Neural cell (in vitro differentiated cells): ENCODE results near the gene MYCBPAP. TPM values are rescaled to one million over a fixed set of nuclear protein-coding genes. Genes with fewer than 3 reads are reported as not detected.

Experiments
- H2AFZ ChIP-seq: fragments of 200-600, 300-800 bp; sonication (generic), shearing (Covaris generic); 2 replicates; pipeline ENCODE4 v1.6.0; 2014; ENCODE audit warnings: low read depth, mild to moderate bottlenecking, antibody characterized with exemption, low read length, moderate library complexity
- H3F3A ChIP-seq: fragments of 200-600 bp; shearing (Covaris generic); 2 replicates; pipeline ENCODE4 v1.6.1; 2016; ENCODE audit warnings: mild to moderate bottlenecking, moderate library complexity, mixed read lengths, antibody characterized with exemption, low read length; ENCODE audit not compliant: insufficient read depth, poor library complexity, severe bottlenecking
- H3K27ac ChIP-seq: fragments of 200-600, 300-800 bp; sonication (generic), shearing (Covaris generic); 2 replicates; pipeline ENCODE4 v1.5.1; 2014; ENCODE audit warnings: mild to moderate bottlenecking, low read length, moderate library complexity
- H3K27me3 ChIP-seq: fragments of 300-800, 200-600 bp; sonication (generic), shearing (Covaris generic); 2 replicates; pipeline ENCODE4 v1.6.0; 2014; ENCODE audit warnings: mild to moderate bottlenecking, low read depth, low read length, moderate library complexity; ENCODE audit not compliant: insufficient read depth
- H3K36me3 ChIP-seq: fragments of 300-800, 200-600 bp; sonication (generic), shearing (Covaris generic); 2 replicates; pipeline ENCODE4 v1.5.1; 2014; ENCODE audit warnings: mild to moderate bottlenecking, antibody characterized with exemption, low read length, moderate library complexity; ENCODE audit not compliant: insufficient read depth
- H3K4me2 ChIP-seq: fragments of 300-800, 200-600 bp; sonication (generic), shearing (Covaris generic); 2 replicates; pipeline ENCODE4 v1.6.0; 2014; ENCODE audit warnings: mild to moderate bottlenecking, low read length
- H3K4me3 ChIP-seq: fragments of 300-800, 200-600 bp; sonication (generic), shearing (Covaris generic); 2 replicates; pipeline ENCODE4 v1.5.1; 2014; ENCODE audit warnings: mild to moderate bottlenecking, low read length, moderate library complexity
- H3K79me2 ChIP-seq: fragments of 200-600 bp; shearing (Covaris generic); replicated peaks from 2 replicates; pipeline ENCODE4 v1.6.0; 2014; ENCODE audit warnings: mild to moderate bottlenecking, low read length, moderate library complexity; ENCODE audit not compliant: insufficient read depth
- H3K9ac ChIP-seq: fragments of 300-800, 200-600 bp; sonication (generic), shearing (Covaris generic); 2 replicates; pipeline ENCODE4 v1.6.1; 2016; ENCODE audit warnings: mild to moderate bottlenecking, low read length, mixed read lengths
- H3K9me2 ChIP-seq: fragments of 200-600 bp; shearing (Covaris generic); 2 replicates; pipeline ENCODE4 v1.6.1; 2016; ENCODE audit warnings: mild to moderate bottlenecking, low read length, mixed read lengths; ENCODE audit not compliant: insufficient read depth
- H3K9me3 ChIP-seq: fragments of 200-600, 300-800 bp; sonication (generic), shearing (Covaris generic); 2 replicates; pipeline ENCODE4 v1.6.1; 2016; ENCODE audit warnings: mild to moderate bottlenecking, mixed run types, low read length, moderate library complexity, mixed read lengths
- H4K20me1 ChIP-seq: fragments of 200-600 bp; shearing (Covaris generic); 2 replicates; pipeline ENCODE4 v1.6.1; 2016; ENCODE audit warnings: mild to moderate bottlenecking, mixed run types; ENCODE audit not compliant: insufficient read depth
- CTCF ChIP-seq: fragments of 450-650 bp; IDR thresholded peaks from 2 replicates; pipeline ENCODE4 v1.5.1; 2014; ENCODE audit warnings: antibody characterized with exemption, mild to moderate bottlenecking, moderate library complexity; ENCODE audit not compliant: poor library complexity, severe bottlenecking
- EP300 ChIP-seq: fragments of 450-650 bp; conservative IDR thresholded peaks from 2 replicates; pipeline ENCODE4 v1.6.1; 2014; ENCODE audit warnings: antibody characterized with exemption, mild to moderate bottlenecking, moderate library complexity; ENCODE audit not compliant: poor library complexity, severe bottlenecking
- EZH2 ChIP-seq: fragments of 200-600, 300-800 bp; shearing (Covaris generic), sonication (generic); IDR thresholded peaks from 2 replicates; pipeline ENCODE4 v1.6.1; 2014; ENCODE audit warnings: antibody characterized with exemption, low read length, borderline replicate concordance, mild to moderate bottlenecking; ENCODE audit not compliant: insufficient read depth, poor library complexity, severe bottlenecking
- MXI1 ChIP-seq: fragments of 450-650 bp; conservative IDR thresholded peaks from 2 replicates; pipeline ENCODE4 v1.6.1; 2014; ENCODE audit warnings: antibody characterized with exemption, mild to moderate bottlenecking; ENCODE audit not compliant: poor library complexity, severe bottlenecking
- POLR2AphosphoS5 ChIP-seq: IDR thresholded peaks from 2 replicates; pipeline ENCODE4 v1.6.1; 2012
- RAD21 ChIP-seq: fragments of 450-650 bp; conservative IDR thresholded peaks from 2 replicates; pipeline ENCODE4 v1.6.1; 2014; ENCODE audit warnings: antibody characterized with exemption, mild to moderate bottlenecking, moderate library complexity
- SMC3 ChIP-seq: fragments of 450-650 bp; conservative IDR thresholded peaks from 2 replicates; pipeline ENCODE4 v1.6.1; 2014; ENCODE audit warnings: antibody characterized with exemption, mild to moderate bottlenecking, moderate library complexity; ENCODE audit not compliant: poor library complexity
- TAF1 ChIP-seq: IDR thresholded peaks from 2 replicates; pipeline ENCODE4 v1.6.1; 2012; ENCODE audit warnings: low read depth
- polyA plus RNA-seq: library from polyadenylated mRNA; depleted of rRNA; stranded (reverse); fragments of >200 nt; gene quantifications from 2 replicates; pipeline ENCODE4 v1.2.3, GENCODE V29; 2014
- TF ChIP-seq, protein P1 (sequence below): IDR thresholded peaks from 2 replicates; pipeline ENCODE4 v1.6.1; 2012; ENCODE audit warnings: borderline replicate concordance

Gene MYCBPAP
- polyA plus RNA-seq, 1 donor from 2014 or later, result 0.35 TPM

GRCh38 chr17:50573866-50574611 is 65.8 kb downstream of the MYCBPAP start:
- no peak overlapping the region for H3K27ac ChIP-seq
- H3F3A ChIP-seq, result no peaks in the 10 kb centered on the region
- no peaks in the 10 kb centered on the region for H3K9me3 ChIP-seq
- H3K27me3 ChIP-seq, result no peaks in the 10 kb centered on the region
- no peak overlapping the region for H3K4me3 ChIP-seq
- H3K9me2 ChIP-seq, result no peaks in the 10 kb centered on the region
- no peaks in the 10 kb centered on the region for H3K36me3 ChIP-seq
- H3K4me2 ChIP-seq, result no peak overlapping the region
- H3K9ac ChIP-seq, result no peak overlapping the region
- no peaks in the 10 kb centered on the region for H4K20me1 ChIP-seq
- no peaks in the 10 kb centered on the region for H3K79me2 ChIP-seq
- H2AFZ ChIP-seq, result no peak overlapping the region
- TF ChIP-seq CTCF, result no peak
- no peak for TF ChIP-seq RAD21
- no peak for TF ChIP-seq EP300
- TF ChIP-seq EZH2, result no peak
- no peak for TF ChIP-seq POLR2AphosphoS5
- TF ChIP-seq TAF1, result no peak
- no peak for TF ChIP-seq MXI1
- TF ChIP-seq SMC3, result no peak
- TF ChIP-seq, protein P1, sequence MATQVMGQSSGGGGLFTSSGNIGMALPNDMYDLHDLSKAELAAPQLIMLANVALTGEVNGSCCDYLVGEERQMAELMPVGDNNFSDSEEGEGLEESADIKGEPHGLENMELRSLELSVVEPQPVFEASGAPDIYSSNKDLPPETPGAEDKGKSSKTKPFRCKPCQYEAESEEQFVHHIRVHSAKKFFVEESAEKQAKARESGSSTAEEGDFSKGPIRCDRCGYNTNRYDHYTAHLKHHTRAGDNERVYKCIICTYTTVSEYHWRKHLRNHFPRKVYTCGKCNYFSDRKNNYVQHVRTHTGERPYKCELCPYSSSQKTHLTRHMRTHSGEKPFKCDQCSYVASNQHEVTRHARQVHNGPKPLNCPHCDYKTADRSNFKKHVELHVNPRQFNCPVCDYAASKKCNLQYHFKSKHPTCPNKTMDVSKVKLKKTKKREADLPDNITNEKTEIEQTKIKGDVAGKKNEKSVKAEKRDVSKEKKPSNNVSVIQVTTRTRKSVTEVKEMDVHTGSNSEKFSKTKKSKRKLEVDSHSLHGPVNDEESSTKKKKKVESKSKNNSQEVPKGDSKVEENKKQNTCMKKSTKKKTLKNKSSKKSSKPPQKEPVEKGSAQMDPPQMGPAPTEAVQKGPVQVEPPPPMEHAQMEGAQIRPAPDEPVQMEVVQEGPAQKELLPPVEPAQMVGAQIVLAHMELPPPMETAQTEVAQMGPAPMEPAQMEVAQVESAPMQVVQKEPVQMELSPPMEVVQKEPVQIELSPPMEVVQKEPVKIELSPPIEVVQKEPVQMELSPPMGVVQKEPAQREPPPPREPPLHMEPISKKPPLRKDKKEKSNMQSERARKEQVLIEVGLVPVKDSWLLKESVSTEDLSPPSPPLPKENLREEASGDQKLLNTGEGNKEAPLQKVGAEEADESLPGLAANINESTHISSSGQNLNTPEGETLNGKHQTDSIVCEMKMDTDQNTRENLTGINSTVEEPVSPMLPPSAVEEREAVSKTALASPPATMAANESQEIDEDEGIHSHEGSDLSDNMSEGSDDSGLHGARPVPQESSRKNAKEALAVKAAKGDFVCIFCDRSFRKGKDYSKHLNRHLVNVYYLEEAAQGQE, result no peak

DNA sequence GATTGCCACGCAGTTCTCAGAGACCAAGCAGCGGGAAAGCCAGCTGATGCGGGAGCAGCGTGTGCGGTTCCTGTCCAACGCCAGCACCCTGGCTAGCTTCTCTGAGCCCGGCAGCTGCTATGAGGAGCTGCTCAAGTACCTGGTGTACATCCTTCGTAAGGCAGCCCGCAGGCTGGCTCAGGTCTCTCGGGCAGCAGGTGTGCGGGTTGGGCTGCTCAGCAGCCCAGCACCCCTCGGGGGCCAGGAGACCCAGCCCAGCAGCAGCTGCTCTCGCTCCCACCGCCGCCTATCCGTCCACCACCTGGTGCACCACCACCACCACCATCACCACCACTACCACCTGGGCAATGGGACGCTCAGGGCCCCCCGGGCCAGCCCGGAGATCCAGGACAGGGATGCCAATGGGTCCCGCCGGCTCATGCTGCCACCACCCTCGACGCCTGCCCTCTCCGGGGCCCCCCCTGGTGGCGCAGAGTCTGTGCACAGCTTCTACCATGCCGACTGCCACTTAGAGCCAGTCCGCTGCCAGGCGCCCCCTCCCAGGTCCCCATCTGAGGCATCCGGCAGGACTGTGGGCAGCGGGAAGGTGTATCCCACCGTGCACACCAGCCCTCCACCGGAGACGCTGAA is 67.5 kb downstream of the MYCBPAP start:
- no peak overlapping the region for H3K27ac ChIP-seq
- no peaks in the 10 kb centered on the region for H3K79me2 ChIP-seq
- H3F3A ChIP-seq, result no peaks in the 10 kb centered on the region
- no peaks in the 10 kb centered on the region for H3K27me3 ChIP-seq
- H3K9me2 ChIP-seq, result no peaks in the 10 kb centered on the region
- no peaks in the 10 kb centered on the region for H3K9me3 ChIP-seq
- no peaks in the 10 kb centered on the region for H4K20me1 ChIP-seq
- H3K36me3 ChIP-seq, result no peaks in the 10 kb centered on the region
- H3K4me3 ChIP-seq, result no peak overlapping the region
- no peak overlapping the region for H3K9ac ChIP-seq
- no peak overlapping the region for H3K4me2 ChIP-seq
- TF ChIP-seq SMC3, result no peak
- TF ChIP-seq EP300, result no peak
- TF ChIP-seq MXI1, result no peak
- TF ChIP-seq EZH2, result no peak
- TF ChIP-seq TAF1, result no peak
- TF ChIP-seq, protein P1, result no peak
- no peak overlapping the region for H2AFZ ChIP-seq
